Activated CD4-positive, alpha-beta T cell treated with anti-CD3 and anti-CD28 coated beads, Interleukin-2, amount 50 U/mL, for 4 hours (primary cell): ENCODE results near the gene BLOC1S4.
"Not testable (repeated sequence)": the region's sequence is repeated elsewhere in the genome, so short reads cannot be mapped to it uniquely, and the experiment has no call there.

Source experiments
- DNase-seq, 2 experiments: peaks; one replicate each; pipeline ENCODE4 v3.0.0-alpha.2; 2020

BLOC1S4 gene

DNA sequence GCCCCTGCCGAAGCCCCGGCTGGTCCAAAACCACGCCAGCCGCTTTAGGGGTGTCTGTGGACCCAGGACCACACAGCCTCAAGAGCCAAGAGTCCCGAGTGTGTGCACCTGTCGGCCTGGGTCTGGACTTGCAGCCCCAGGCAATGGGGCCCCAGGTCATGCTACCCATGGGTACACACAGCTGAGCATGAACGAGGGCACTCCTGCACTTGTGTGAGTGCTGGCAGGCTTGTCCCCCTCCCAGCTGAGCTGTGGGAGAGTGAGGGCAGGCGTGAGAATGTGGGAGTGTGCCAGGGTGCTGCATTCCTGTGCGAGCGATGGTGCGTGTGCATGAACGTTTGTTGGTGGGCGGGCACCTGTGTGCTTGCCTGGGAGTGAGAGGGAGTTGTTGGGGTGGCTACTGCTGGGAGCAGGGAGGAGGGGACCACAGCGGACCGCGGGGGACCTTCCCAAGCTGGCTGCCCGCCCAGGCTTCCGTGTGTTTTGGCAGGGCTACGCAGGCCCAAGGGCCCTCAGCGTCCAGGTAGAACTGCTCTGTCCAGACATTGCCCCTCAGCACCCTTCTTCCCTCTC is 30.8 kb downstream of the BLOC1S4 start:
- no peak for DNase-seq

DNA sequence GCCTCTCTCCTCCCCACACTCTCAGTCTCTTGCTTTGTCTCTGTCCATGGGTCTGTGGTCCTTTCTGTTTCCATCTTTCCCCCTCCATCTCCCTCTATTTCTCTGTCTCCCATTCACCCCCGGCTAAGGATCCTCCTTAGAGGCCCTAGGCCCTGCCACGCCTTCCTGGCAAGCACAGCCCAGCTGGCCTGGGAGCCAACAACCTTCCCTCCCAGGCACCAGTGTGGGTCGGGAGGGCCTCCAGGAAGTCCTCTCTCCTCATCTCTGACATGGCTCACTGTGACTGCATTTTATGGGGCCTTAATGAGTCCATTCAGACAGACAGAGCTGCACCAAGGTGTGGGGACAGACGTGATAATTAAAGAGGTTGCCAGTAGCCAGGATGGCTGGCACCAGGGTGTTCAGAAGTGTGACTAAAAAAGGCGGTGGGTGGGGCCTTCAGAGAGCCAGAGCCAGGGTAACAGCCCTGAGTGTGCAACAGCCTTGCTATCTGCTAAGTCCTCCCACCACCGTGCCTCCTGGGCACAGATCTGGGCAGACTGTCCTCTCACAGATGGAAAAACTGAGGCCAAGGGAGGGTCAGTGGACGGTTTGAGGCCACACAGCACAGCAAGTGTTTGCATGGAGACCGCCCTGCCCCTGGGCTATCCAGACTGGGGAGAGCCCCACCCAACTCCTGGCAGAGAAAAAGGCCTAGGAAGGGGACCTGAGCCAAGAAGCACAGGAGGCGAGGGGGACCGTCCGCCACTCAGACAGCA is 31.5 kb downstream of the BLOC1S4 start:
- no peak for DNase-seq

GRCh38 chr4:6748286-6748685 is 32.3 kb downstream of the BLOC1S4 start:
- DNase-seq, result no peak

DNA sequence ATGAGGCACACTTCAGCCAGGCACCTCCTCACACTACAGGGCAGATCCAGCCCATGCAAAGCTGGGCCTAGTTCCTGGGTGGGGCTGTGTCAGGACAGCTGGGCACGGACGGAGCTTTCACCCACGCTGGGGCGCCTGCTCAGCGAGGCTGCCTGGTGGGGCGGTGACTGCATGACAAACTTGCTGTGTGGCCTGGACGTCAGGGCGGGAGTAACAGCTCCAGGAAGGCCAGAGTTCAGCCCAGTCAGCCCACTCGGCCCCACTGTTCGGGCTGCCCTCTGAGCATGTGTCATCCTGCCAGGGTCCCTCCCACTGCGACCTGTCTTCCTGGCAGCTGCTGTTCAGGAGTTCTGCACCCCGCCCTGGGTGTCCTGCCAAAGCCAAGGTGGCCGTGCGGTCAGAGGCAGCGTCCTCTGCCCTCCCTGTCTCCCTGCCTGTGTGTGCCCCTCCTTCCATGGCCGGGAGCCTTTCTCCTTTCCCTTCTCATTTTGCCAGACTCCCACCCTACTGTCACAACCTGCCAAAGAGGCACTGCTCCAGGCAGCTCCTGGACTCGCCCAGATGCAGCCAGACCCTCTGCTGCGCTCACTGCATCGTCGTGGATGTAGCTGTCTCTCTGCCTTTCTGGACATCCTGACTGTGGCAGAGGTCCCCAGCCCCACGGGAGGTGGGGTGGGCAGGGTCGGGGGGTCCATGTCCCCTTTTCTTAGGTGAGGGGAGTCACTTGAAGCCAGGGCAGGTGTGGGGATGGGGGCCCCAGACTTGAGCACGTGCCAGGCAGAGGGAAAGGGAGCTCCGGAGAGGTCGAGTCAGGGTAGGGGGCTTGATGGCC is 33.6 kb downstream of the BLOC1S4 start:
- DNase-seq, result no peak

GRCh38 chr4:6750286-6751221 is 34.6 kb downstream of the BLOC1S4 start:
- DNase-seq, result no peak

DNA sequence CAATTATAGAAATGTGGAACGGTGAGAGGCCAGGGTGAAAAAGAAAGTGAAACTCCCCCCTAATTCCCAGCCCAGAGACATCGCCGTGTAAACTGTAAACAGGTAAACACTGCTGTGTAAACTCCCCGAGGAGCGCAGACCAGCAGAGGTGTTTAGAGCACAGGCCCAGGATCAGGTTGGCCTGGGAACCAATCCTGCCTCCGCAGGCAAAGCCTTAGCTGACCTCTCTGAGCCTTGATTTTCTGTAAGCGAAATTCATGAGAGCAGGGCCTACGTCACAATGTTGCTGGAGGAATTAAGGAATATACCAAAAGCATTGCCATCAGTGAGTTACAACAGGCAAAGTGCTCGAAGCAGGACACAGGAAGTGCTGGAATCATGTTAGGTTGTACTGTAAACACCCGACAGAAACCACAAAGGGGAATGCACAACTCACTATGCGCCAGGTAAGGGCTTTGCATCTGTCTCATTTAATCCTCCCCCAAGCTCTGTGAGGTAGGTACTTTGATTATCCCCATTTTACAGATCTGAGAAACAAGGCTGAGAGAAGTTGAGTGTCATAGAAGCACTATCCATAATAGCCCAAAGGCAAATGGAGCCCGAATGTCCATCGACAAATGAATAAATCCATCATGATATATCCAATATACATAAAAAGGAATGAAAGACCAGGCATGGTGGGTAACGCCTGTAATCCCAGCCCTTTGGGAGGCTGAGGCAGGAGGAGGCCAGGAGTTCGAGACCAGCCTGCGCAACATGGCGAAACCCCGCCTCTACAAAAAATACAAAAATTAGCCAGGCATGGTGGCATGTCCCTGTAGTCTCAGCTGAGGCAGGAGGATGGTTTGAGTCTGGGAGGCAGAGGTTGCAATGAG is 35.9 kb downstream of the BLOC1S4 start:
- no peak for DNase-seq

- DNase-seq, result no peak
Observed at GRCh38 chr4:6752486-6752829, 36.5 kb downstream of the BLOC1S4 start.

- no peak for DNase-seq
Observed at GRCh38 chr4:6753103-6753560, 37.2 kb downstream of the BLOC1S4 start.

- DNase-seq, result no peak
Observed at GRCh38 chr4:6753891-6754290, 37.9 kb downstream of the BLOC1S4 start.

- DNase-seq, result no peak
Observed at GRCh38 chr4:6754481-6755087, 38.6 kb downstream of the BLOC1S4 start.

GRCh38 chr4:6755088-6755753 is 39.2 kb downstream of the BLOC1S4 start:
- no peak for DNase-seq

- DNase-seq, result not testable (repeated sequence)
Observed at GRCh38 chr4:6756345-6756744, 40.4 kb downstream of the BLOC1S4 start.

DNA sequence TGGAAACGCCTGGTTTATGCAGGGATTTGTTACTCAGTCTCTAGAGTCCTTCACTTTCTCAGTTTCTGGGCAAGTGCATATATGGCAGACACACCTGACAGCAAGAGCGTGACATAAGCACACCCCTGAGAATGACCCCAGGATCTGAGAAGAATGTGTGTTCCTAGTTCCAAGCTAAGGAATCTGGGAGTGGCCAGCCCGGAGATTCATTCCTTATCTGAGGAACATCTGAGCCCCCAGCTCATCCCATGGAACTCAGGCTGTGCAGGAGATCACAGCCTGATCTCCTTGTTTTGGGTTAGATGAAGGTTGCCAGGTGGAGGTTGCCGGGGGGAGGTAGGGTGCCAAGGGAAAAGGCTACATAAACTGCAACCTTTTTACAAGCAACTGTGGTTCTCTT is 42.8 kb downstream of the BLOC1S4 start:
- DNase-seq, result no peak

DNA sequence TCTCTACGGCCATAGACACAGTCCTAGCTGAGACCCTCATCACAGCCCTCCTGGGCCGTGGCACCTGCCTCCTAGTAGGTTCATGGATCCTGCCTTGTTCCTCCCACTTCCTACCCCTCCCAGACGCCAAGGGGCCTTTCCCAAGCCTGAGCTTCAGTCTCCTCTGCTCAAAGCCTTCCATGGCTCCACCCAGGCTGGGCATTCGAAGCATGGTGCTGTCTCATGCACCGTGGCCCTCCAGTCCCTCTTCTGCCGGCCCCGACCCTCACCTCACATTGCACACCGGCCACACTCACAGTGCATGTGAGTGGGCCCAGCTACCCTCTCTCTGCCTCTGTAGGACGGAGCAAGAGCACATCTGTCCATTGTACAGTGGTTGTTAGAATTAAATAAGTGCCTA is 44.9 kb downstream of the BLOC1S4 start:
- no peak for DNase-seq

- DNase-seq, result no peak
Observed at GRCh38 chr4:6761649-6762615, 46.0 kb downstream of the BLOC1S4 start.

DNA sequence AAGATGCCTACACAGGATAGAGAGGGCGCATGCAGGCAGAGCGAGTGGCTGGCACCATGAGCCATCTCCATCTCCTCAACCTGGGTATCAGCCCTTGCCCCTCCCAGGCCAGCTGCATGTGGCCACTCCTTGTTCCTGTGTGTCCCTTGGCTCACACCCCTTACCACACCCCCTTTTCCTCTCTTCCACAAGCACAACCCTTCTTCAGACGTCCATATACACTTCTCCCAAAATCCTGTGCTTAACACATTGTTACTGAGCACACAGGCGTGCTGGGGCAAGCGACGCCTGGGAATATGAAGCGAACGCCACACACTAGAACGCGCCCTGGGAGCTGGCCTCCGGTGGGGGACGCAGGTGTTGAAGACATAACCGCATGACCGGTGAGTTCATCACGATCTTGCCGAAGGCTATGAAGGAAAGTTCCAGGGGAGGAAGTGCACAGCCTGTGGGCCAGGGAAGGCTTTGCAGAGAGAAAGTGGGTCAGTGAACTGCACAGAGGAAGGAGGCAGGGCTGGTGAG is 47.4 kb downstream of the BLOC1S4 start:
- DNase-seq, result no peak

- DNase-seq, result no peak
Observed at GRCh38 chr4:6764976-6765620, 49.1 kb downstream of the BLOC1S4 start.

GRCh38 chr4:6765703-6766102 is 49.7 kb downstream of the BLOC1S4 start:
- no peak for DNase-seq
